Mesothelial cell of epicardium (in vitro differentiated cells): ENCODE results near the gene RACGAP1. TPM values are rescaled to one million over a fixed set of nuclear protein-coding genes. Genes with fewer than 3 reads are reported as not detected.

Experiments
- DNase-seq, 2 experiments: peaks; one replicate each; pipeline ENCODE4 v3.0.0; 2021; ENCODE audit warnings: low spot score in 2 of 2; ENCODE audit not compliant: unreplicated experiment in 2 of 2
- H3K27ac Mint-ChIP-seq: 2 replicates; pipeline ENCODE4 v1.8.0; 2021; ENCODE audit warnings: mixed read lengths
- H3K27me3 Mint-ChIP-seq: 2 replicates; pipeline ENCODE4 v1.8.0; 2021; ENCODE audit warnings: low read depth, mixed read lengths
- H3K36me3 Mint-ChIP-seq: 2 replicates; pipeline ENCODE4 v1.8.0; 2021; ENCODE audit warnings: mixed read lengths
- H3K4me1 Mint-ChIP-seq: 2 replicates; pipeline ENCODE4 v1.8.0; 2021; ENCODE audit warnings: mixed read lengths
- H3K4me3 Mint-ChIP-seq: 2 replicates; pipeline ENCODE4 v1.8.0; 2021; ENCODE audit warnings: mild to moderate bottlenecking, moderate library complexity, mixed read lengths
- H3K9me3 Mint-ChIP-seq: 2 replicates; pipeline ENCODE4 v1.8.0; 2021; ENCODE audit warnings: mixed read lengths
- total RNA-seq: library from RNA; stranded (reverse); gene quantifications from 3 replicates; pipeline ENCODE4 v1.2.1, GENCODE V29; 2021
- TF ChIP-seq, protein P1 (sequence below): fragments of 200-600 bp; sonication (generic); IDR thresholded peaks from one replicate; pipeline ENCODE4 v1.5.0; 2021; ENCODE audit warnings: antibody characterized with exemption; ENCODE audit not compliant: unreplicated experiment

Gene RACGAP1
- total RNA-seq, 1 donor from 2014 or later, result 29.8 TPM

DNA sequence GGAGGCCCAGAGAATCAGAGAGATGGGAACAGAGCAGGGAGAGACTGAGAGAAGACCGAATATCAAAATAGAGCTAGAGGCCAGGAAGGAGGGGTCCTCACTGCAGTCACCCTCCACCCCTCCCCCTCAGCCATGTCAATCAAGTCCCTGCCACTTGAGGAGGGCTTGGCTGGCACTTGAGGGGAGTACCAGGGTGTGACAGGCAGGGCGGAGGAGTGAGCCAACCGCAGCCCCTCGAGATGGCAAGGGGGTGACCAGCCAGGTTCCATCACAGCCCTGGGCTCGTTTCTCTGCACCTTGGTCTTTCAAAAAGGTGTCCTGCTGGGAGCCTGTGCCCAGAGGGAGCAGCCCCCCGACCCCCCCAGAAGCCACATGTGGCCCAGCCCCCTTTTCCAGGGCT, 59.5 kb downstream of the RACGAP1 start:
- H3K36me3 Mint-ChIP-seq, result no peaks in the 10 kb centered on the region
- peaks cover 61% of the 10 kb centered on the region for H3K27me3 Mint-ChIP-seq
- H3K27ac Mint-ChIP-seq, result no peak overlapping the region
- TF ChIP-seq, protein P1, sequence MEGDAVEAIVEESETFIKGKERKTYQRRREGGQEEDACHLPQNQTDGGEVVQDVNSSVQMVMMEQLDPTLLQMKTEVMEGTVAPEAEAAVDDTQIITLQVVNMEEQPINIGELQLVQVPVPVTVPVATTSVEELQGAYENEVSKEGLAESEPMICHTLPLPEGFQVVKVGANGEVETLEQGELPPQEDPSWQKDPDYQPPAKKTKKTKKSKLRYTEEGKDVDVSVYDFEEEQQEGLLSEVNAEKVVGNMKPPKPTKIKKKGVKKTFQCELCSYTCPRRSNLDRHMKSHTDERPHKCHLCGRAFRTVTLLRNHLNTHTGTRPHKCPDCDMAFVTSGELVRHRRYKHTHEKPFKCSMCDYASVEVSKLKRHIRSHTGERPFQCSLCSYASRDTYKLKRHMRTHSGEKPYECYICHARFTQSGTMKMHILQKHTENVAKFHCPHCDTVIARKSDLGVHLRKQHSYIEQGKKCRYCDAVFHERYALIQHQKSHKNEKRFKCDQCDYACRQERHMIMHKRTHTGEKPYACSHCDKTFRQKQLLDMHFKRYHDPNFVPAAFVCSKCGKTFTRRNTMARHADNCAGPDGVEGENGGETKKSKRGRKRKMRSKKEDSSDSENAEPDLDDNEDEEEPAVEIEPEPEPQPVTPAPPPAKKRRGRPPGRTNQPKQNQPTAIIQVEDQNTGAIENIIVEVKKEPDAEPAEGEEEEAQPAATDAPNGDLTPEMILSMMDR, result no peak
- no peaks in the 10 kb centered on the region for H3K9me3 Mint-ChIP-seq
- peaks cover 4% of the 10 kb centered on the region for H3K4me1 Mint-ChIP-seq
- DNase-seq, result no peak
- H3K4me3 Mint-ChIP-seq, result no peak overlapping the region

DNA sequence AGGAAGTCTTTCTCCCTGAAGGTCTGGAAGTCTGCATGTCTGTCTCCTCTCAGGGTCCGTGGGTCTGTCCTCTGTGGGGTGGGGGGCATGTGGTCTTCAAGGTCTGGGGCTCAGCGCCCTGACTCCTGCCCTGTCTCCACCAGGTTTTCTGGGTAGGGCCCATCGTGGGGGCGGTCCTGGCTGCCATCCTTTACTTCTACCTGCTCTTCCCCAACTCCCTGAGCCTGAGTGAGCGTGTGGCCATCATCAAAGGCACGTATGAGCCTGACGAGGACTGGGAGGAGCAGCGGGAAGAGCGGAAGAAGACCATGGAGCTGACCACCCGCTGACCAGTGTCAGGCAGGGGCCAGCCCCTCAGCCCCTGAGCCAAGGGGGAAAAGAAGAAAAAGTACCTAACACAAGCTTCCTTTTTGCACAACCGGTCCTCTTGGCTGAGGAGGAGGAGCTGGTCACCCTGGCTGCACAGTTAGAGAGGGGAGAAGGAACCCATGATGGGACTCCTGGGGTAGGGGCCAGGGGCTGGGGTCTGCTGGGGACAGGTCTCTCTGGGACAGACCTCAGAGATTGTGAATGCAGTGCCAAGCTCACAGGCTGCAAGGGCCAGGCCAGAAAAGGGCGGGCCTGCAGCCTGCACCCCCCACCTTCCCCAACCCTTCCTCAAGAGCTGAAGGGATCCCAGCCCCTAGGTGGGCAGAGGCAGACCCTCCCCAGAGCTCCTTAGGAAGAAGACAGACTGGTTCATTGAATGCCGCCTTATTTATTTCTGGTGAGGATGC, 60.3 kb downstream of the RACGAP1 start:
- no peak for DNase-seq
- H3K27ac Mint-ChIP-seq, result no peak overlapping the region
- H3K27me3 Mint-ChIP-seq, result peaks cover 69% of the 10 kb centered on the region

DNA sequence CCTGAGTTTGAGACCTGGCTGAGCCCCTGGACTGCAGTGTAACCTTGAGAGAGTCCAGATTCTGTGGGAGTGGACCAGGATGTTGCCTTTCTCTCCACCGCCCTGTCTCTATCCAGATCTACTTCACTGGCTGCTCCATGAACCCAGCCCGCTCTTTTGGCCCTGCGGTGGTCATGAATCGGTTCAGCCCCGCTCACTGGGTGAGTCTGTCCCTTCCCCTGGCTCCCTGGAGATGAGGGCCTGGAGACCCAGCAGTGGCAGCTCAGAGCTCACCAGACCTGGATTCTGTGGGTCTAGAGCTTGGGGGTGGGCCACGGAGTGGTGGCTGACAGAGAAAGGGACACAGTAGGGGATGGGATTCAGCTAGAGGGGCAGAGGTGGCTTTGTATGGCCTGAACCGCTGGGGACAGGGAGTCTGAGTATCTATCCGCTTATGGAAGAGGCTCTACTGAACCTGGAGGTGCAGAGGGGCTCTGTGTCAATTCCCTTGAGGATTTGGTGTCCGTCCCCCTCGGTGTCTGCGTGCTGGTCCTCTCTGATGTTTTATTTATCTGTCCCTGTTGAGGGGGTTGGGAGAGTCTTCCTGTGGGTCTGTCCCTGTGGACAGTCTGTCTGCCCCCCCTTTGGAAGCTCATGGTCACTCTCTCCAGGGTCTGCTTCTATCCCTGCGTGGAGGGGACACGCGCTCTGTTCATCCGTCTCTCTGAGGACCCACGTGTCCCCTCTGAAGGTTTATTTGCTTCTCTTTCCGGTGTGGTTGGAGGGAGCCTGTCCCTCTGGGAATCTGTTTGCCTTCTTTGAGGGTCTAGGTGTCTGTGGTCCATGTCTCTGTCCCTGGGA, 61.1 kb downstream of the RACGAP1 start:
- TF ChIP-seq, protein P1, result no peak
- Mint-ChIP-seq H3K36me3 (no peaks in the 10 kb centered on the region), H3K27ac (no peak overlapping the region), H3K27me3 (peaks cover 78% of the 10 kb centered on the region), H3K9me3 (no peaks in the 10 kb centered on the region), H3K4me3 (no peak overlapping the region), H3K4me1 (peaks cover 18% of the 10 kb centered on the region)
- DNase-seq, result no peak

More for the DNA sequence above, 60.3 kb downstream of the RACGAP1 start:
- peaks cover 11% of the 10 kb centered on the region for H3K4me1 Mint-ChIP-seq
- no peak overlapping the region for H3K4me3 Mint-ChIP-seq
- TF ChIP-seq, protein P1, result no peak
- H3K36me3 Mint-ChIP-seq, result no peaks in the 10 kb centered on the region
- H3K9me3 Mint-ChIP-seq, result no peaks in the 10 kb centered on the region

DNA sequence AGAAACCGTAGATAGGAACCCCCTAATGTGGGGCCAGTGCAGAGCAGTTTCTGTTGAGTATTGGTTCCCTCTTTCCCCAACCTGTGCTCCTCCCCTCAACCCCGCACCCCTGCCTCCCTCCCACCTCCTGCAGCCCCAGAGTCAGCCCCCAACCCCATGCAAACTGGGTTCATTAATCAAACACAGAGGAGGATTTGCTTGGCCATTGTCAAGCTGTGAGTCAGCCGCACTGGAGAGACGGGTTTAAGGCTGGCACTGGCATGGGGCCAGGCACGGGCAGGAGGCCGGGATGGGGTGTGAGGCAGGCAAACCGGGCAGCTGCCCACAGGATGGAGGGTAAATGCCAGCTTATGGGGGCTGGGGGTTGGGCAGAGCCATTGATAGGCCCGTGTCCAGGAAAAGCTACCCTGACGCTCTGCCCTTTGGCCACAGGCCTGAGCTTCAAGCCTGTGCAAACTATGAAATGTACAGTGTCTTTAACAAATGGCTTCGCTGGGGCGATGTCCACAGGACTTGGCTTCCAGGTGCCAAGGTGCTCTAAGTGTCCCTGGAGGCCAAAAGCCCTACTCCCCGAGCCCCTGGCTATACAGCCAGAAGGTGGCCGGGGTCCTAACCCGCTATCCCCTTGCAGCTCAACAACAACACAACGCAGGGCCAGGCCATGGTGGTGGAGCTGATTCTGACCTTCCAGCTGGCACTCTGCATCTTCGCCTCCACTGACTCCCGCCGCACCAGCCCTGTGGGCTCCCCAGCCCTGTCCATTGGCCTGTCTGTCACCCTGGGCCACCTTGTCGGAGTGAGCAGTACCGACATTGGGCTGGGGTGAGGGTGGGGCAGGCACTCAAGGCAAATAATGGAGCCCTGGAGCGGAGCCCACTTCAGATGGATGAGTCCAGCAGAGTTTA, 62.2 kb downstream of the RACGAP1 start:
- no peaks in the 10 kb centered on the region for H3K36me3 Mint-ChIP-seq
- H3K9me3 Mint-ChIP-seq, result no peaks in the 10 kb centered on the region
- TF ChIP-seq, protein P1, result no peak
- no peak for DNase-seq
- H3K27ac Mint-ChIP-seq, result no peak overlapping the region
- H3K4me1 Mint-ChIP-seq, result peaks cover 18% of the 10 kb centered on the region
- H3K27me3 Mint-ChIP-seq, result peaks cover 85% of the 10 kb centered on the region
- H3K4me3 Mint-ChIP-seq, result peak overlapping the region; percentile 43

DNA sequence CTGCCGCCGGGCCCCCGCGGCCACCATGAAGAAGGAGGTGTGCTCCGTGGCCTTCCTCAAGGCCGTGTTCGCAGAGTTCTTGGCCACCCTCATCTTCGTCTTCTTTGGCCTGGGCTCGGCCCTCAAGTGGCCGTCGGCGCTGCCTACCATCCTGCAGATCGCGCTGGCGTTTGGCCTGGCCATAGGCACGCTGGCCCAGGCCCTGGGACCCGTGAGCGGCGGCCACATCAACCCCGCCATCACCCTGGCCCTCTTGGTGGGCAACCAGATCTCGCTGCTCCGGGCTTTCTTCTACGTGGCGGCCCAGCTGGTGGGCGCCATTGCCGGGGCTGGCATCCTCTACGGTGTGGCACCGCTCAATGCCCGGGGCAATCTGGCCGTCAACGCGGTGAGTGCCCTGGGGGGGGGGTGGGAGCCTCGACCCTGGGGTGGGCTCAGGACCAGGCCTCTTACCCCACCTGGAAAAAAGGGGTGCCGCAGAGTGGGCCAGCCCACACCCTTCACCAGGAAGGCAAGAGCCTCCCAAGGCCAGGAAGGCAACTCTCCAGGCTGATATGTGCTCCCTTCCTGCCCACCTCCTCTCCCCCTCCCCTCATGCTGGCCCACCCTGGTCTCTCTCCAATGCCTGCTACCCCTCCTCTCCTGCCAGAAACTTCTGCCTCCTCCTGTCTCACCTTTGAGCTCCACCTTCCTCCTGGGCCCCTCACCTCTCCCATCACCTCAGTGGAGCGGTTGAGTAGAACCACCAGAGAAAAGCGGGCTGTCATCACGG, 63.1 kb downstream of the RACGAP1 start:
- Mint-ChIP-seq H3K4me1 (peaks cover 18% of the 10 kb centered on the region), H3K4me3 (peak overlapping the region; percentile 43), H3K27me3 (peaks cover 91% of the 10 kb centered on the region), H3K9me3 (no peaks in the 10 kb centered on the region), H3K27ac (no peak overlapping the region), H3K36me3 (no peaks in the 10 kb centered on the region)
- TF ChIP-seq, protein P1, result no peak
- no peak for DNase-seq
